Stimulated activated naive CD8-positive, alpha-beta T cell treated with anti-CD3 and anti-CD28 coated beads, Interleukin-15, Interleukin-2, amounts not matched to agents 100 U/mL and 50 U/mL, for 24 hours (primary cell): ENCODE measurements around the gene SLC9A8.
"Not testable (repeated sequence)": the region's sequence is repeated elsewhere in the genome, so short reads cannot be mapped to it uniquely, and the experiment has no call there.

ENCODE experiments used
- ATAC-seq: fragments of 150-1000 bp; cut with Tn5 transposase; one replicate; pipeline ENCODE4 v1.10.0; 2021
- DNase-seq: peaks from one replicate; pipeline ENCODE4 v3.0.0; 2021

SLC9A8 gene, protein sequence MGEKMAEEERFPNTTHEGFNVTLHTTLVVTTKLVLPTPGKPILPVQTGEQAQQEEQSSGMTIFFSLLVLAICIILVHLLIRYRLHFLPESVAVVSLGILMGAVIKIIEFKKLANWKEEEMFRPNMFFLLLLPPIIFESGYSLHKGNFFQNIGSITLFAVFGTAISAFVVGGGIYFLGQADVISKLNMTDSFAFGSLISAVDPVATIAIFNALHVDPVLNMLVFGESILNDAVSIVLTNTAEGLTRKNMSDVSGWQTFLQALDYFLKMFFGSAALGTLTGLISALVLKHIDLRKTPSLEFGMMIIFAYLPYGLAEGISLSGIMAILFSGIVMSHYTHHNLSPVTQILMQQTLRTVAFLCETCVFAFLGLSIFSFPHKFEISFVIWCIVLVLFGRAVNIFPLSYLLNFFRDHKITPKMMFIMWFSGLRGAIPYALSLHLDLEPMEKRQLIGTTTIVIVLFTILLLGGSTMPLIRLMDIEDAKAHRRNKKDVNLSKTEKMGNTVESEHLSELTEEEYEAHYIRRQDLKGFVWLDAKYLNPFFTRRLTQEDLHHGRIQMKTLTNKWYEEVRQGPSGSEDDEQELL

DNA sequence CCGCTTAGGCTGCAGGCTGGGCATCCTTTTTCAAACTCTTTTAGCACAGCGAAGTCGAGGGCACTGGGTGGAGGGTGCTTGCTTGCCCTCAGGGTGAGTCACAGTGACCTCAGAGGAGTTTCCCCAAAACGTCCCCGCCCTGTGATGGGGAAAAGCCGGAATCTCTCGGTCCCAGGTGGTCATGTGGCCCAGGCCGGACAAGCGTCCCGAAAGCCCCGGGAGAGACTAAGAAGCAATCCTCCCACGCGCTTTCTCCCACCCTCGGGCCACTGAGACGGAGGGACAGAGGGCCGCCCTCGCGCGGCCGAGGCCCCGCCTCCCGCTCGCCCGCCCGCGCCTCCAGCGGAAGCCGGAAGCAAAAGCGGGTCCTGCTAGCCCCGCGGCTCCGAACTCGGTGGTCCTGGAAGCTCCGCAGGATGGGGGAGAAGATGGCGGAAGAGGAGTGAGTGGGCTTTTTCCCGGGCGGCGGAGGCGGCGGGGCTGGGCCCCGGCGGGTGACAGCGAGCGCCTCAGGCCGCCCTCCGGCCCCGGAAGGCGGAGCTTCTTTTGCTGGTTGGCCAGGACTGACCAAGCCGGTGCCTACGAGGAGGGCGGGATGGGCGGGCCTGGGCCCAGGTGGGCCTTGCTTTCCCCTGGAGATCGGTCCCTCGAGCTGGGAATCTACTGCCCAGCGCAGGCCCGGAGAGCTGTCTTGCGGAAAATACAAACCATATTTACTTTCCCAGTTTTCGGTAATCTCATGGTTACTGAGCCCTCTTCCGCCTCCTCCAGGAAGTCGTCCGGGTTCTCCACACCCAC lies at the start of gene SLC9A8:
SLC9A8 (plus strand) TSS at position 322 of the 798 bp plus-strand sequence; CDS start at position 417, 95 bp downstream.
- DNase-seq (peak; percentile 86), ATAC-seq (peak; percentile 91)

DNA sequence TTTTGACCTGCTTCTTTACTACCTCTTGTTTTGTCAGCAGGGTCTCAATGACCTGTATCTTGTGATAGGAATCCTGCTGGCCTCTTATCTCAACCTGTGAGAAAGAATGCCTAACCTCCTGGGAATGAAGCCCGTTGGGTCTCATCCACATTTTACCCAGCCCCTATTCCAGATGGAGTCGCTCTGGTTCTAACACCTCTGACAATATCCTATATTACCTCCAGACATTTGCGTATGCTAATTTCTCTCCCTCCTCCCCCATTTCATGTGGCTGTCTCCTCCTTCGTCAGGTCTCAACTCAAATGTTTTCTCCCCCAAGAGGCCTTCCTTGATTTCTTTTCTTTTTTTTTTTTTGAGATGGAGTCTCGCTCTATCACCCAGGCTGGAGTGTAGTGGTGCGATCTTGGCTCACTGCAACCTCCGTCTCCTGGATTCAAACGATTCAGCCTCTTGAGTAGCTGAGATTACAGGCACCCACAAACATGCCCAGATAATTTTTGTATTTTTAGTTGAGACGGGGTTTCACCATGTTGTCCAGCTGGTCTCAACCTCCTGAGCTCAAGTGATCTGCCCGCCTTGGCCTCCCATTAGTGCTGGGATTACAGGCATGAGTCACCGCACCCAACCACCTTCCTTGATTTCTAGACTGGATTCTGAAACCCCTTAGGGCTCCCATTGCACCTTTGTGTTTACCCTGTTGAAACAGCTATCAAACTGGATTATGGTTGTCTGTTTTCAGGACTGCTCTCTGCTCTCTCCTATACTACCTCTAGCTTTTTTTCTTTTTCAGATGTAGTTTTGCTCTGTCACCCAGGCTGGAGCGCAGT lies 49.5 kb upstream of the SLC9A8 start:
- ATAC-seq, result no peak
- DNase-seq, result no peak

DNA sequence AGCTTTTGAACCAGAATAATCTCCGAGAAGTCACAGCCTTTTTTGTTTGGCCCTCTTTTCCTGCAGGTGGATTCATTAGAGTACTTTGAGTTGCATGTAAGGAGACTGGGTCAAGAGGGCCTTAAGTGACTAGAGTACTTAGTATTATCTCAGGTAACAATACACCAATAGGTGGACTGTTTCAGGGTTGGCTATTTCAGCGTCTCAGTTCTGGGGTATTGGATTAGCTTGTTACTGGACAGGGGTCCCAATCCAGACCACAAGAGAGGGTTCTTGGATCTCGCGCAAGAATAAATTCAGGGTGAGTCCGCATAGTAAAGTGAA lies 47.3 kb upstream of the SLC9A8 start:
- DNase-seq, result no peak
- ATAC-seq, result no peak

DNA sequence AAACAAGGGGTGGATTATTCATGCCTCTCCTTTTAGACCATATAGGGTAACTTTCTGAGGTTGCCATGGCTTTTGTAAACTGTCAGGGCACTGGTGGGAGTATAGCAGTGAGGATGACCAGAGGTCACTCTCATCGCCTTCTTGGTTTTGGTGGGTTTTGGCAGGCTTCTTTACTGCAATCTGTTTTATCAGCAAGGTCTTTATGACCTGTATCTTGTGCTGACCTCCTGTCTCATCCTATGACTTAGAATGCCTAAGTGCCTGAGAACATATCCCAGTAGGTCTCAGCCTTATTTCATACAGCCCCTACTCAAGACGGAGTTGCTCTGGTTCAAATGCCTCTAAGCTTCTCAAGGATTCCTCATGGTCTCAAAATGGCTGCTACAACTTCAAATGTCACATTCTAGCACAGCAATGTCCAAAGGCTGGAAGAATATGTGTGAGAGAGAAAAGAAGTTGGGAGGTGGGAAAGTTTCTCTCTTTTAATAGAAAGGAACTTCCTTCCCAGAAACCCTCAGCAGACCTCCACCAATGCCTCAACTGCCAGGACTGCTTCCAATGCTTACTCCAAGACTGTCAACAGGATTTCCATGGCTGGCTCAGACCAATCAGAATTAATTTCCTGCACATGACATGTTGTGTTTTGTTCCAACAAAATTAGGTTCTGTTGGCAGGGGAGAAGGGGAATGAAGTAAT lies 46.6 kb upstream of the SLC9A8 start:
- no peak for ATAC-seq
- DNase-seq, result no peak

DNA sequence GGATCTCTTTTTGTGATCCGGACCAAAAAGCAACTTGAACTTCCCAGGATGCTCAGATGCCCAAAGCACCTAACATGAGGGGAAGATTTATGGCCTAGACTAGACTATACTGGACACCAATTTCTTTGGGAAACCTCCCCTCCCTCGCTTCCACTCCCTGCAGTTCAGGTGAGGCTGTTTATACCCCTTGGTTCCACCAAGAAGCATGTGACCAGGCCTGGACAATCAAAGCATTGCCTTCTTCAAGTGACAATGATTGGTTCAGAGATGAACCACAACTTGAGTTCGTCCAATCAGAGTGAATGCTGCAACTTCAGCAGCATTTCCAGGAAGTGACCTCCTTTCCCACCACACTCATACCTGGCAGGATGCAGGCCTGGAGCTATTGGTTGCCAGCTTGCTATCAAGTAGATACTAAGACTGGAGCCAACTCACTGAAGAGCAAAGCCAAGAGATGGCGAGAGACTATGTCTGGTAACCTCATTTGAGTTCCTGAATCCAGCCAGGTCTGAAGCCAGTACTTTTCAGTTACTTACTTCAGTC lies 45.6 kb upstream of the SLC9A8 start:
- ATAC-seq (peak; percentile 23), DNase-seq (no peak)

DNA sequence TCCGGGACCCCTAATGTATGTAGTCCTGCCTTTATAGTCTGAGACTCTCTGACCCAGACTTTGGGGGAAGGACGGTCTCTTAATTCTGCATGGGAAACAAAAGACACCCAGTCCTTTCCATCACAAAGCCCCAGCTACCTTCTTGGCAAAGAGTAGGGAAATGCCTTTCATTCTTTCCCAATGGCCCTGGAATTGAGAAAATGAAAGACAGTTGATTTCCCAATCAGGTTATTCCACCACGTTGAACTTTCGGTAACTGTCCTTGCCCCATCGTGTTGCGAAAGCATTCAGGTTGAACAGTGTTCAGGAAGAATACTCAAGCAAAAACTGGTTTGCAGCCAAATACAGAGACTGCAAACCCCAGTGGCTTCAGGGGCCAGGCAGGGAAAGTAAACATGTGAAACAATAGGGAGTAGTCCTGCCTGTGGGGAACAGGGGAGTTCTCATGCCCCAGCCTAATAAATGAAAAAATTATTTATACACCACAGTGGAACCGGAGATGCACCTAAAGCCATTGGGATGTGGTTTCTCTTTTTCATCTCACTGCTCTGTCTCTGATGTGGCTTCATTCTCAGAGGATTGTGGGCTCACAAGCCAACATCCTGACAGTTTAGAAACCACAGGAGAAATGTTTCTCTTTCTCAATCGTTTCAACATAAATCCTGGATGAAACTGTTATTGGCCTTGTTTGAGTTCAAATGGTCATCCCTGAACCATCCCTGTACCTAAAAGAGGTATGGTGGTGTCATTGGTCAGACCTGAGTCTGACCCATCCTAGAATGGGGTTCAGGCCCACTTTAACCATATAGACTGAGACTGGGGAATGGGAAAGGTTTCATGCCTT lies 44.2 kb upstream of the SLC9A8 start:
- ATAC-seq (peak; percentile 32), DNase-seq (no peak)

DNA sequence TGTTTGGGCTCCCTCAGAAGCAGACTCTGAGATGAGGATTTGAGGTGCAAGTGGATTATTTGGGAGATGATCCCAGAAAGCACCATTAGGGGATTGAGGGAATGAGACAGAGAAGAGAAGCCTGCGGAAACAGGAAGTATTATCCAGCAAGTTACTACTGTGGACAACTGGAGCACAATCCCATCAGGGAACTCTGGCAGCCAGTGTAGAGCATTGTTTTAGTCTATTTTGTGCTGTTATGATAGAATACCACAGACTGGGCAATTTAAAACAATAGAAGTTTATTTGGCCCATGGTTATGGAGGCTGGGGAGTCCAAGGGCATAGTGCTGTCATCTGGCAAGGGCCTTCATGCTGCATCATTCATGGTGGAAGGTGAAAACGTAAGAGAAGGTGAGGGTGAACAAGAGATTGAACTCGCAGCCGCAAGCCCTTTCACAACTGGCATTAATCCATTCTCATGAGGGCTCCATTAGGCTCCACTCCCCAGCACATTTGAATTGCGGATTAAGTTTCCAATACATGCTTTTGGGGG lies 43.5 kb upstream of the SLC9A8 start:
- DNase-seq, result no peak
- ATAC-seq, result no peak

DNA sequence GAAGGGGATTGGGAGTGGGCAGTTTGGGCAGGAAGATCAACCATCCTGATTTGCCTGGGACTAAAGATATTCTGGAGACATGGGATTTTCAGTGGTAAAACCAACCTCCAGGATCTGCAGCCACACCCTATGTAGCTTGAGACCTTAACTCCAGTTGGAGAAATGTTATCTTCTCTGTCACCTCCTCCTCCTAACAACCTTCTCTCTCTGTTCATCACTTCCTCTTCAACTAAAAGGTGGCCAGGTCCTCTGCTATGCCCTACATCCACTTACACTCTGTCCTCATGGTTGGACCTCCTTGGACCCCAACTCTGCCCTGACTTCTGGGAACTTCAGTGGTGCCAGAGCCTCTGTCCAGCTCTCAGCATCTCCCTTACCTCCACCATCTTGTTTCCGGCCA lies 42.0 kb upstream of the SLC9A8 start:
- DNase-seq, result no peak
- no peak for ATAC-seq

DNA sequence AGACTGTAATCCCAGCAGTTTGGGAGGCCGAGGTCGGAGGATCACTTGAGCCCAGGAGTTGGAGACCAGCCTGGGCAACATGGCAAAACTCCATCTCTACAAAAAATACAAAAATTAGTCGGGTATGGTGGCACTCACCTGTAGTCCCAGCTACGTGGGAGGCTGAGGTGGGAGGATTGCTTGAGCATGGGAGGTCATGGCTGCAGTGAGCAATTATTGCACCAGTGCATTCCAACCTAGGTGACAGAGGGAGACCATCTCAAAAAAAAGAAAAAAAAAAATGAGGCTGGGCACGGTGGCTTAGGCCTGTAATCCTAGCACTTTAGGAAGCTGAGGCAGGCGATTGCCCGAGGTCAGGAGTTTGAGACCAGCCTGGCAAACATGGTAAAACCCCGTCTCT lies 38.4 kb upstream of the SLC9A8 start:
- not testable (repeated sequence) for ATAC-seq, DNase-seq

DNA sequence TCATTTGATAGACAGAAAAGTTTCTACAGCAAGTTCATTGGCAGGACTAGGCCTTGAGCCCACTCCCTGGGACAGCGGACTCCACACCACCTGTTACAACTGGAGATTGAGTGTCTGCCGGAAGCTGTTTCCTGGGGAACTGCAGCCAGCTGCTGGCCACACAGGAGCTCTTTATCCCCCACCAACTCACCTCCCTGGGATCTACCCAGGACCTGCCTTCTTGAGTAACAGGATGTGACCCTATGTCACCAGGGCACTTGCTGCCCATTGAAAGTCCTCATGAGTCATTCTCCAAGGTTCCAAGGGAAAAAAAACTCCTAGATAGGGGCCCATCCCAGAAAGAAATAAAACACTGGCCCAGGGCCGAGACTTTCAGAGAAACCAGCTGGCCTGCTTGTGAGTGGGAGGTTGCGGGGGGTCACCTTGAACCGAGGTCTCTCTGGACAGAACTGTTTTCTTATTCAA lies 37.4 kb upstream of the SLC9A8 start:
- ATAC-seq, result no peak
- no peak for DNase-seq

DNA sequence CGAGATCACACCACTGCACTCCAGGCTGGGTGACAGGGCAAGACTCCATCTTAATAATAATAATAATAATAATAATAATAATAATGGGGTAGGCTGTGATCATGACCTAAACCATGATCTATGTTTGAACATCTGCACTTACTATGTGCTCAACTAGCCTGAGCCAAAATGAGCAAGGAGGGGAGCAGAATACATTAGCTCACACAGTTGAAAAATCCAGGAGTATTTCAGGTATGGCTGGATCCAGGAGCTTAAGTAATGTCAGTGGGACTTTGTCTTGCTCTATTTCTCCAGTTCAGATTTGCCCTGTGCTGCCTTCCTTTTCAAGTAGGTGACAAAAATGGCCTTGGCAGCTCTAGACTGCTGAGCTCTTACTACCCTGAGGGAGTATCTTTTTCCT lies 32.7 kb upstream of the SLC9A8 start:
- DNase-seq, result no peak
- no peak for ATAC-seq

DNA sequence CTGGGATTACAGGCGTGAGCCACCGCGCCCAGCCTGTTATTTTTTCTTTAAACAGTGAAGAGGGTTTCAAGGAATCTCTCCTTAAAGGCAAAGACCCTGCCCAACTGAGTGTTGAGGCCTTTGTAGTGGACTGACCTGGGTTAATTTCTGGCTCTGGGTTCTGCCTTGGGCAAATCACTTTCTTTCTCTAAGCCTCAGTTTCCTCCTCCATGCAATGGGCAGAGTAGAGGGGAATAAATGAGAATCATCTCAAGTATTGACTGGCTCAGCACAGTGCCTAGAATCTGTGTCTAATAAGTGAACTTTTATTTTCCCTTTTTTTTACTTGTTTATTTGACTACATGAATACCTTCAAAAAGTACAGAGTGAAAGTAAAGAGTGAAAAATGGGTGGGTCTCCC lies 31.0 kb upstream of the SLC9A8 start:
- DNase-seq (no peak), ATAC-seq (no peak)

DNA sequence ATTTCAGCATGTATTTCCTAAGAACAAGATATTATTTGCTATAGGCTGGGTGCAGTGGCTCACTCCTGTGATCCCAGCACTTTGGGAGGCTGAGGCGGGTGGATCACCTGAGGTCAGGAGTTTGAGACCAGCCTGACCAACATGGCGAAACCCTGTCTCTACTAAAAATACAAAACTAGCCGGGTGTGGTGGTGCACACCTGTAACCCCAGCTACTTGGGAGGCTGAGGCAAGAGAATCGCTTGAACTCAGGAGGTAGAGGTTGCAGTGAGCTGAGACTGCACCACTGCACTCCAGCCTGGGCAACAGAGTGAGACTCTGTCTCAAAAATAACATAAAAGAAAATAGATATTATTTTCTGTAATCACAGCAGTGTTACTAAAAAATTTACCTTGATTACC lies 30.2 kb upstream of the SLC9A8 start:
- not testable (repeated sequence) for ATAC-seq, DNase-seq

DNA sequence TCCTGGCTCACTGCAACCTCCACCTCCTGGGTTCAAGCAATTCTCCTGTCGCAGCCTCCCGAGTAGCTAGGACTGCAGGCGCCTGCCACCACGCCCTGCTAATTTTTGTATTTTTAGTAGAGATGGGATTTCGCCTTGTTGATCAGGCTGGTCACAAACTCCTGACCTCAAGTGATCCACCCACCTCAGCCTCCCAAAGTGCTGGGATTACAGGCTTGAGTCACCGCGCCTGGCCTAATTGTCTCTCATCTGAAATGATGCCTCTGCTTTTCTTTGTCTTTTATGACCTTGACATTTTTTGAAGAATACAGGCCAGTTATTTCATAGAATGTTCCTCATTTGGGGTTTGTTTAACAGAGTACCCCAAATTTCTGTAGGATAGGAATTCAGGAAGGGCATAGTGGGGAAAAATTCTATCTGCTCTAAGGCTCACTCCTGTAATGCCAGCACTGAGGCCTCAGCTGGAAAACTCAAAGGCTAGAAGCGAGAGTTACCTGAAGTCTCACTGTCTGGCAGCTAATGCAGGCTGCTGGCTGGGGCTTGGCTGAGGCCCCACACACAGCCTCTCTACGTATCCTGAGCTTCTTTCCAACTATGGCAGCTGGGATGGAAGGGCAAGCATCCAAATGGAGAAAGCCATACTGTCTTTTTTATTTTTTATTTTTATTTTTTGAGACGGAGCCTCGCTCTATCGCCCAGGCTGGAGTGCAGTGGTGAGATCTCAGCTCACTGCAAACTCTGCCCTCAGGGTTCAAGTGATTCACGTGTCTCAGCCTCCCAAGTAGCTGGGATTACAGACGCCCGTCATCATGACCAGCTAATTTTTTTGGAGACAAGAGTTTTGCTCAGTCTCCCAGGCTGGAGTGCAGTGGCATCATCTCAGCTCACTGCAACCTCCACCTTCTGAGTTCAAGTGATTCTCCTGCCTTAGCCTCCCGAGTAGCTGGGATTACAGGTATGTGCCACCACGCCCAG lies 29.3 kb upstream of the SLC9A8 start:
- ATAC-seq, DNase-seq: not testable (repeated sequence)

DNA sequence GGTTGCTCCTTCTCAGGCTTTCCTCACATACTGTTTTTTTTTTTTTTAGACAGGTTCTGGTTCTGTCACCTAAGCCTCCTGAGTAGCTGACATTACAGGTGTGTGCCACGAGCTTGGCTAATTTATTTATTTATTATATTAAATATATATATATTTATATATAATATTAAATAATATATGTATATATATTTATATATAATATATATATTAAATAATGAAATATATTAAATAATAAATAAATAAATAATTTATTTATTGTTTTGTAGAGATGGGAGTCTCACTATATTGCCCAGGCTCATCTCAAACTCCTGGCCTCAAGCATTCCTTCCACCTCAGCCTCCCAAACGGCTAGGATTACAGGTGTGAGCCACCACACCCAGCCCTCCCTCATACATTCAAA lies 28.3 kb upstream of the SLC9A8 start:
- no peak for DNase-seq
- ATAC-seq, result no peak

DNA sequence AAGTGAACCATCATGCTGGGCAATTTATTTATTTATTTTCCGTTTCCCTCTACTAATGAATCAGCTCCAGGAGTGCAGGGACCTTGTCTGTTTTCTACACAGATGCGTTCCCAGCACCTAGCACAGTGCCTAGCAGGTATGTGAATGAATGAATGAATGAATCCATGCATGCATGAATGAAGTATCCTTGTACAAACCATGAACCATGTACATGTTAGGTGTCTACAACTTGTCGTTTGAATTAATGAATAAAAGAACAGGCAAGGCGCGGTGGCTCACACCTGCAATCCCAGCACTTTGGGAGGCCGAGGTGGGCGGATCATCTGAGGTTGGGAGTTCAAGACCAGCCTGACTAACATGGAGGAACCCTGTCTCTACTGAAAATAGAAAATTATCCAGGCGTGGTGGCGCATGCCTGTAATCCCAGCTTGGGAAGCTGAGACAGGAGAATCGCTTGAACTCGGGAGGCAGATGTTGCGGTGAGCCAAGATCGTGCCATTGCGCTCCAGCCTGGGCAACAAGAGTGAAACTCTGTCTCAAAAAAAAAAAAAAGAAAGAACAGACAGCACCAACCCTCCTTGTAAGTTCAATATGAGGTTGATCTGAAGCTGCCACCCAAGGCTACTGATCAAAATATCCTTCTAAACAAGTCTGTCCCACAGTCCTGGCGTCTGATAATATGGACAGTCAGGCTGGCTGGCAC lies 27.3 kb upstream of the SLC9A8 start:
- DNase-seq (no peak), ATAC-seq (no peak)

DNA sequence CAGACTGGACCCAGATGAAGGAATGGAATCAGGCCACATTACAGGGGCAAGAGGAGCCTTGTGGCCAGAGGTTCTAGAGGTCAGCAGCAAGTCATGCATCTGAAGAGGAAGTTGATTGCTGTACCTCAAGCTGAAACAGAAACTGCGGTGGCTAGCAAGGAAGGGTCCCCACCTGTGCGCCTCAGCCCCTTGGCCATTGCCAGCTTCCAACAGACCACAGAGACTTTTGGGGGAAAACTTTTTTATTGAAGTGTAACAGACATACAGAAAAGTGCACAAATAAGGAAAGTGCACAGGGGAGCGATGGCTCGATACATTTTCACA lies 26.8 kb upstream of the SLC9A8 start:
- peak; percentile 23 for ATAC-seq

DNA sequence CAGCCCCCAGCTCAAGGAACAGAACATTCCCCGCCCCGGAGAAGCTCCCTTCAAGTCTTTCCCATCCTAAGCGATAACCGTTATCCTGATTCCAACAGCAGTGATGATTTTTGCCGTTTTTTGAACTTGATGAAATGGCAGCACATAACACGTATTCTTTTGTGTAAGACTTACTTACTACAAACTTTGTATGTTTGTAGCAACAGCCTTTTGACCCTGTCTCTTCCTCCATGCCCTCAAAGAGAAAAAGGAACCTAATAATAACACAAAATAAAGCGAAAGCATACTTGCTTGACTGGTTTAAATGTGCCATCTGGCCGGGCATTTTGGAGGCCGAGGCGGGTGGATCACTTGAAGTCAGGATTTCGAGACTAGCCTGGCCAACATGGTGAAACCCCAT lies 26.4 kb upstream of the SLC9A8 start:
- DNase-seq, result no peak

More for the DNA sequence above, 26.8 kb upstream of the SLC9A8 start:
- DNase-seq, result no peak

More for the DNA sequence above, 26.4 kb upstream of the SLC9A8 start:
- no peak for ATAC-seq
